IMR-90 (cell line): ENCODE results near the gene GRN. TPM values are rescaled to one million over a fixed set of nuclear protein-coding genes. Genes with fewer than 3 reads are reported as not detected.

Experiments
- ATAC-seq: fragments of 200-7000 bp; cut with Tn5 transposase; 2 replicates; pipeline ENCODE4 v1.9.1; 2020; ENCODE audit warnings: low read depth, mild to moderate bottlenecking, moderate library complexity
- BruUV-seq: library from RNA; stranded (reverse); fragments of 400-500 nt; replicated peaks from 2 replicates; lab custom pipeline; 2021; lab: Mats Ljungman, UMichigan
- CTCF ChIA-PET: fragments of 300-600 bp; formaldehyde crosslinking; extraction: SDS; loops from one replicate; lab custom pipeline; 2021; ENCODE audit warnings: antibody characterized with exemption; lab: Yijun Ruan, JAX
- POLR2A ChIA-PET: fragments of 300-600 bp; sonication (Branson Sonifier 250); formaldehyde crosslinking; loops from one replicate; lab custom pipeline; 2022; ENCODE audit warnings: antibody characterized with exemption; ENCODE audit not compliant: unreplicated experiment; lab: Charles Lee
- DNase-seq: peaks from one replicate; pipeline ENCODE4 v3.0.0; 2013
- H2AFZ ChIP-seq: replicated peaks from 2 replicates; pipeline ENCODE3; 2013; ENCODE audit warnings: low read length, mild to moderate bottlenecking; ENCODE audit not compliant: poor library complexity
- H2AK5ac ChIP-seq: 2 replicates; pipeline ENCODE4 v1.6.1; 2013; ENCODE audit warnings: low read depth, low read length, inconsistent platforms
- H2AK9ac ChIP-seq: replicated peaks from 2 replicates; pipeline ENCODE3; 2013; ENCODE audit warnings: mild to moderate bottlenecking, low read depth, low read length, moderate library complexity; ENCODE audit not compliant: poor library complexity
- H2BK120ac ChIP-seq: 2 replicates; pipeline ENCODE4 v1.6.1; 2013; ENCODE audit warnings: low read depth, low read length, inconsistent platforms
- H2BK15ac ChIP-seq: 3 replicates; pipeline ENCODE4 v1.6.1; 2013; ENCODE audit warnings: low read depth, low read length, inconsistent platforms
- H2BK20ac ChIP-seq: 2 replicates; pipeline ENCODE4 v1.6.1; 2013; ENCODE audit warnings: low read depth, mild to moderate bottlenecking, inconsistent platforms, low read length, moderate library complexity
- H2BK5ac ChIP-seq: 2 replicates; pipeline ENCODE4 v1.6.1; 2013; ENCODE audit warnings: mild to moderate bottlenecking, low read depth, low read length, inconsistent platforms; ENCODE audit not compliant: poor library complexity, severe bottlenecking
- H3K14ac ChIP-seq: replicated peaks from 2 replicates; pipeline ENCODE4 v1.6.1; 2013; ENCODE audit warnings: low read depth, low read length, inconsistent platforms
- H3K18ac ChIP-seq: 2 replicates; pipeline ENCODE4 v1.6.1; 2013; ENCODE audit warnings: low read depth, low read length, control low read depth
- H3K23ac ChIP-seq: 2 replicates; pipeline ENCODE4 v1.6.1; 2013; ENCODE audit warnings: low read depth, low read length, inconsistent platforms
- H3K27ac ChIP-seq: 2 replicates; pipeline ENCODE4 v1.5.1; 2013; ENCODE audit warnings: mild to moderate bottlenecking, control low read depth, low read length; ENCODE audit not compliant: insufficient read depth
- H3K27me3 ChIP-seq: 2 replicates; pipeline ENCODE4 v1.6.1; 2013; ENCODE audit warnings: low read length; ENCODE audit not compliant: control insufficient read depth, insufficient read depth
- H3K36me3 ChIP-seq: 2 replicates; pipeline ENCODE4 v1.6.1; 2013; ENCODE audit warnings: low read length, mixed read lengths; ENCODE audit not compliant: control insufficient read depth, insufficient read depth
- H3K4ac ChIP-seq: 2 replicates; pipeline ENCODE4 v1.6.1; 2013; ENCODE audit warnings: low read depth, low read length, inconsistent platforms
- H3K4me1 ChIP-seq: 2 replicates; pipeline ENCODE4 v1.6.1; 2013; ENCODE audit warnings: low read length, mixed read lengths; ENCODE audit not compliant: control insufficient read depth, insufficient read depth
- H3K4me2 ChIP-seq: 2 replicates; pipeline ENCODE4 v1.6.1; 2013; ENCODE audit warnings: low read depth, mild to moderate bottlenecking, control low read depth, low read length, moderate library complexity
- H3K4me3 ChIP-seq: 2 replicates; pipeline ENCODE4 v1.5.1; 2013; ENCODE audit warnings: low read depth, mild to moderate bottlenecking, control low read depth, low read length, moderate library complexity; ENCODE audit not compliant: insufficient read depth
- H3K56ac ChIP-seq: 2 replicates; pipeline ENCODE4 v1.6.1; 2013; ENCODE audit warnings: low read length, inconsistent platforms; ENCODE audit not compliant: insufficient read depth; ENCODE audit errors: extremely low read depth
- H3K79me1 ChIP-seq, 2 experiments: 2 replicates each; pipeline ENCODE4 v1.6.1; 2013; ENCODE audit warnings: low read length in 2 of 2, inconsistent platforms in 1 of 2, low read depth in 1 of 2
- H3K9ac ChIP-seq: 2 replicates; pipeline ENCODE4 v1.6.1; 2013; ENCODE audit warnings: low read depth, low read length, control low read depth
- H3K9me1 ChIP-seq: 2 replicates; pipeline ENCODE4 v1.6.1; 2013; ENCODE audit warnings: low read length, inconsistent platforms; ENCODE audit not compliant: insufficient read depth
- H3K9me3 ChIP-seq: 2 replicates; pipeline ENCODE4 v1.6.1; 2013; ENCODE audit warnings: low read length; ENCODE audit not compliant: control insufficient read depth, insufficient read depth
- H4K20me1 ChIP-seq: 2 replicates; pipeline ENCODE4 v1.6.1; 2013; ENCODE audit warnings: low read length, inconsistent platforms; ENCODE audit not compliant: insufficient read depth
- H4K5ac ChIP-seq: 2 replicates; pipeline ENCODE4 v1.6.1; 2013; ENCODE audit warnings: mild to moderate bottlenecking, low read depth, low read length, control low read depth
- H4K8ac ChIP-seq, 2 experiments: 2 replicates each; pipeline ENCODE4 v1.6.1; 2013; ENCODE audit warnings: low read depth in 2 of 2, low read length in 2 of 2, control low read depth in 1 of 2, inconsistent platforms in 1 of 2
- H4K91ac ChIP-seq: 2 replicates; pipeline ENCODE4 v1.6.1; 2013; ENCODE audit warnings: low read depth, low read length, inconsistent platforms; ENCODE audit not compliant: insufficient read depth
- CEBPB ChIP-seq: IDR thresholded peaks from 2 replicates; pipeline ENCODE4 v1.6.1; 2012; ENCODE audit warnings: low read depth, low read length, improper control_type of control experiment
- CHD1 ChIP-seq: IDR thresholded peaks from 2 replicates; pipeline ENCODE4 v1.6.1; 2012; ENCODE audit warnings: low read depth, low read length, improper control_type of control experiment
- FOS ChIP-seq: fragments of 150-350 bp; IDR thresholded peaks from 2 replicates; pipeline ENCODE4 v1.6.1; 2016; ENCODE audit warnings: low read depth, low read length
- MAFK ChIP-seq: IDR thresholded peaks from 2 replicates; pipeline ENCODE4 v1.6.1; 2012; ENCODE audit warnings: low read depth, low read length, improper control_type of control experiment
- MAZ ChIP-seq: IDR thresholded peaks from 2 replicates; pipeline ENCODE4 v1.6.1; 2012; ENCODE audit warnings: low read depth, mild to moderate bottlenecking, low read length, improper control_type of control experiment, moderate library complexity, borderline replicate concordance
- MXI1 ChIP-seq: IDR thresholded peaks from 2 replicates; pipeline ENCODE4 v1.6.1; 2012; ENCODE audit warnings: low read depth, mild to moderate bottlenecking, low read length, moderate library complexity, borderline replicate concordance
- NFE2L2 ChIP-seq: fragments of 150-350 bp; IDR thresholded peaks from 2 replicates; pipeline ENCODE4 v1.6.1; 2016; ENCODE audit warnings: low read depth, mild to moderate bottlenecking, low read length
- POLR2A ChIP-seq: IDR thresholded peaks from 2 replicates; pipeline ENCODE4 v1.6.1; 2012; ENCODE audit warnings: mild to moderate bottlenecking, low read depth, low read length
- RAD21 ChIP-seq: IDR thresholded peaks from 2 replicates; pipeline ENCODE4 v1.6.1; 2012; ENCODE audit warnings: low read length, improper control_type of control experiment
- RCOR1 ChIP-seq: IDR thresholded peaks from 2 replicates; pipeline ENCODE4 v1.6.1; 2012; ENCODE audit warnings: mild to moderate bottlenecking, low read length, improper control_type of control experiment; ENCODE audit not compliant: insufficient replicate concordance
- RFX5 ChIP-seq: IDR thresholded peaks from 2 replicates; pipeline ENCODE4 v1.8.0; 2012; ENCODE audit warnings: low read depth, mild to moderate bottlenecking, low read length, moderate library complexity
- SMC3 ChIP-seq: fragments of 150-350 bp; IDR thresholded peaks from 2 replicates; pipeline ENCODE4 v1.6.1; 2016; ENCODE audit warnings: low read depth, mild to moderate bottlenecking, antibody characterized with exemption, low read length, moderate library complexity
- WGBS, 2 experiments: methylation state at CpG; one replicate each; pipeline versions ENCODE4 v1.1.5 to v1.1.7; 2013; ENCODE audit warnings: missing lambda C conversion rate in 2 of 2; ENCODE audit not compliant: insufficient read length in 1 of 2; ENCODE audit errors: extremely low coverage in 2 of 2; 5-methylcytosine and 5-hydroxymethylcytosine counted together
- dilution Hi-C: fragments of 300-500 bp; cut with HindIII; formaldehyde crosslinking; loops from one replicate; pipeline ENCODE4 v1.14.3; 2018; ENCODE audit warnings: low sequenced_read_pairs; ENCODE audit not compliant: unreplicated experiment
- in situ Hi-C: fragments of 300-500 bp; cut with MboI; formaldehyde crosslinking; loops from 3 replicates; pipeline ENCODE4 v1.14.3; 2019; ENCODE audit warnings: low sequenced_read_pairs, inconsistent platforms, mixed read lengths
- intact Hi-C: fragments of 100-400 bp; cut with micrococcal nuclease; formaldehyde crosslinking; loops from 2 replicates; pipeline ENCODE4 v1.10.0; 2022
- polyA plus RNA-seq, 3 experiments: library from polyadenylated mRNA; depleted of rRNA; stranded (reverse); fragments of >200 nt; gene quantifications; 2 replicates each; pipeline ENCODE4 v1.2.3, GENCODE V29; 2012; ENCODE audit warnings: low replicate concordance in 1 of 3
- total RNA-seq: library from RNA; depleted of rRNA; stranded (reverse); fragments of >200 nt; gene quantifications from 2 replicates; pipeline ENCODE4 v1.2.3, GENCODE V29; 2012
- TF ChIP-seq, protein P1 (sequence below): fragments of 150-350 bp; IDR thresholded peaks from 2 replicates; pipeline ENCODE4 v1.6.1; 2017; ENCODE audit warnings: mild to moderate bottlenecking, antibody characterized with exemption, low read length, low read depth
- TF ChIP-seq, protein P2 (sequence below): fragments of 150-350 bp; IDR thresholded peaks from 2 replicates; pipeline ENCODE4 v1.6.1; 2016; ENCODE audit warnings: low read depth, mild to moderate bottlenecking, low read length, moderate library complexity, borderline replicate concordance

Gene GRN
- total and polyA plus RNA-seq, 2 of the 4 experiments (the other 2 are of a cell fraction): 38.9 to 494 TPM

DNA sequence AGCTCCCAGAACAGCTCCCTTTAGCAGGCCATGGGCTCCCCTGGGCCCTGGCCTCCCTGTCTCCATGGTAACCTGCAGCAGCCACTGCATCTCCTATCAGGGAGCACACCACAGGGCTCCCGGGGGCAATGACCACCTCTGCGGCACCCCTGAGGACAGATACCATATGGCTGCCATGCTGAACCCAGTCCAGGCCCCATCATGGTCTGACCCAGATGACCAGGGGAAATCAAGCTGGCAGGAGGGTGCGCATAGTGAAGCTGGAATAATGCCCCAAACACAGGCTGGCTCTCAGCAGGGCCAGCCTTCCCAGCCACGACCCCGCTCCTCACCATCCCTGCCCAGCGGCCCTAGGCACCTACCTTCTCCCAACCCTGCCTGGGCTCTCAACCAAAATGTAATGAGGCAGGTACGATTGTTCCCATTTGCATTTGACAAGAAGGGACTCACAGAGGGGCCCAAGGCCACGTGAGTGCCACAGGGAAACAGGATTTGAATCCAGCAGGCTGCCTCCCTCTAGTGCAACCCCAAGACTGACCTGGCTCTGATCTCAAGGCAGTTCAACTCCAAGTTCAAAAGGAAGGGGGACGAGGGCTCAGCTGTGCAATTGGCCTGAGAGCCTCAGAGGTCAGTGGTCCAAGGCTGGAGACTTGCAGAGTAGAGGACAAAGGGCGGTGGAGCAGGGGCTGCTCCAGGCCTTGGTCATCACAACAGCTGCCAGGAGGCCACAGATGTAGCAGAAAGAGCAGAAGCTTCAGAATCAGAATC, 34.3 kb upstream of the GRN start:
- no peak overlapping the region for H2BK5ac ChIP-seq
- H3K27ac ChIP-seq: no peak overlapping the region
- H2BK120ac ChIP-seq: no peak overlapping the region
- no peak overlapping the region for H2BK15ac ChIP-seq
- no peak overlapping the region for H3K18ac ChIP-seq
- in situ Hi-C loops: no loop called here
- H3K9ac ChIP-seq: no peak overlapping the region
- H3K4ac ChIP-seq: no peak overlapping the region
- no peaks in the 10 kb centered on the region for H3K9me1 ChIP-seq
- CTCF ChIA-PET: no interaction called here
- H3K56ac ChIP-seq: no peak overlapping the region
- no peak overlapping the region for H3K14ac ChIP-seq
- no peaks in the 10 kb centered on the region for H3K36me3 ChIP-seq
- no peak overlapping the region for H4K5ac ChIP-seq
- peaks cover 3% of the 10 kb centered on the region; the same call in 1 of the 2 replicates for H4K20me1 ChIP-seq
- peaks cover 62% of the 10 kb centered on the region for H3K27me3 ChIP-seq
- no peak overlapping the region for H4K8ac ChIP-seq
- H2AFZ ChIP-seq: no peak overlapping the region
- BruUV-seq: no TSS peak
- no peak overlapping the region for H2AK5ac ChIP-seq
- TF ChIP-seq RCOR1 (no peak), SMC3 (no peak), NFE2L2 (no peak), FOS (no peak), RAD21 (no peak), CHD1 (no peak), CEBPB (no peak), MAZ (no peak), POLR2A (no peak), MXI1 (no peak), RFX5 (no peak), MAFK (no peak)
- TF ChIP-seq, protein P1, sequence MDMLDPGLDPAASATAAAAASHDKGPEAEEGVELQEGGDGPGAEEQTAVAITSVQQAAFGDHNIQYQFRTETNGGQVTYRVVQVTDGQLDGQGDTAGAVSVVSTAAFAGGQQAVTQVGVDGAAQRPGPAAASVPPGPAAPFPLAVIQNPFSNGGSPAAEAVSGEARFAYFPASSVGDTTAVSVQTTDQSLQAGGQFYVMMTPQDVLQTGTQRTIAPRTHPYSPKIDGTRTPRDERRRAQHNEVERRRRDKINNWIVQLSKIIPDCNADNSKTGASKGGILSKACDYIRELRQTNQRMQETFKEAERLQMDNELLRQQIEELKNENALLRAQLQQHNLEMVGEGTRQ: no peak
- TF ChIP-seq, protein P2, sequence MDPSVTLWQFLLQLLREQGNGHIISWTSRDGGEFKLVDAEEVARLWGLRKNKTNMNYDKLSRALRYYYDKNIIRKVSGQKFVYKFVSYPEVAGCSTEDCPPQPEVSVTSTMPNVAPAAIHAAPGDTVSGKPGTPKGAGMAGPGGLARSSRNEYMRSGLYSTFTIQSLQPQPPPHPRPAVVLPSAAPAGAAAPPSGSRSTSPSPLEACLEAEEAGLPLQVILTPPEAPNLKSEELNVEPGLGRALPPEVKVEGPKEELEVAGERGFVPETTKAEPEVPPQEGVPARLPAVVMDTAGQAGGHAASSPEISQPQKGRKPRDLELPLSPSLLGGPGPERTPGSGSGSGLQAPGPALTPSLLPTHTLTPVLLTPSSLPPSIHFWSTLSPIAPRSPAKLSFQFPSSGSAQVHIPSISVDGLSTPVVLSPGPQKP: no peak
- H2BK20ac ChIP-seq: no peak overlapping the region
- peaks cover 8% of the 10 kb centered on the region; the same call in 1 of the 2 replicates for H3K4me1 ChIP-seq
- 52% methylated on average over 6 of the region's 10 CpGs; no CpG with 5 or more reads in 1 of the 2 experiments for WGBS, 2 experiments
- H3K9me3 ChIP-seq: no peaks in the 10 kb centered on the region
- ATAC-seq: no peak
- no peak overlapping the region for H2AK9ac ChIP-seq
- dilution Hi-C loops: no loop called here
- intact Hi-C loops: no loop called here
- H3K79me1 ChIP-seq: no peaks in the 10 kb centered on the region
- no peak overlapping the region for H3K4me2 ChIP-seq
- POLR2A ChIA-PET: no interaction called here
- H4K91ac ChIP-seq: no peak overlapping the region
- no peak for DNase-seq
- no peak overlapping the region for H3K23ac ChIP-seq
- H3K4me3 ChIP-seq: no peak overlapping the region
